ENCODE measurements around the gene GRIK3.

The GRIK3 gene

GRCh38 chr1:36994868-36995267 is 39.4 kb downstream of the GRIK3 start:
- Histone ChIP-seq H3K4me1 (ENCODE audit: control insufficient read depth, insufficient read depth, low read length) (no peaks in the 10 kb centered on the region), H3K4me3 (ENCODE audit: insufficient read depth, low read depth, low read length) (no peak overlapping the region), H3K36me3 (ENCODE audit: control insufficient read depth, insufficient read depth, low read length) (no peaks in the 10 kb centered on the region), H3K9me3 (ENCODE audit: control insufficient read depth, low read length) (no peaks in the 10 kb centered on the region), H3K27me3 (ENCODE audit: control insufficient read depth, insufficient read depth, low read length, poor library complexity, severe bottlenecking) (no peaks in the 10 kb centered on the region), H3K27ac (ENCODE audit: insufficient read depth, low read depth, low read length, poor library complexity, severe bottlenecking) (no peak overlapping the region)
- 85 to 86% methylated on average over 8 of the region's 8 CpGs for WGBS, 2 experiments

- WGBS, 2 experiments: 48% methylated on average over 2 of the region's 2 CpGs
- no peak overlapping the region for H3K4me3 ChIP-seq (ENCODE audit: insufficient read depth, low read depth, low read length)
- no peaks in the 10 kb centered on the region for H3K27me3 ChIP-seq (ENCODE audit: control insufficient read depth, insufficient read depth, low read length, poor library complexity, severe bottlenecking)
- no peaks in the 10 kb centered on the region for H3K36me3 ChIP-seq (ENCODE audit: control insufficient read depth, insufficient read depth, low read length)
- H3K4me1 ChIP-seq (ENCODE audit: control insufficient read depth, insufficient read depth, low read length): no peaks in the 10 kb centered on the region
- no peak overlapping the region for H3K27ac ChIP-seq (ENCODE audit: insufficient read depth, low read depth, low read length, poor library complexity, severe bottlenecking)
- no peaks in the 10 kb centered on the region for H3K9me3 ChIP-seq (ENCODE audit: control insufficient read depth, low read length)
Observed at GRCh38 chr1:36994294-36994693, 40.0 kb downstream of the GRIK3 start.

DNA sequence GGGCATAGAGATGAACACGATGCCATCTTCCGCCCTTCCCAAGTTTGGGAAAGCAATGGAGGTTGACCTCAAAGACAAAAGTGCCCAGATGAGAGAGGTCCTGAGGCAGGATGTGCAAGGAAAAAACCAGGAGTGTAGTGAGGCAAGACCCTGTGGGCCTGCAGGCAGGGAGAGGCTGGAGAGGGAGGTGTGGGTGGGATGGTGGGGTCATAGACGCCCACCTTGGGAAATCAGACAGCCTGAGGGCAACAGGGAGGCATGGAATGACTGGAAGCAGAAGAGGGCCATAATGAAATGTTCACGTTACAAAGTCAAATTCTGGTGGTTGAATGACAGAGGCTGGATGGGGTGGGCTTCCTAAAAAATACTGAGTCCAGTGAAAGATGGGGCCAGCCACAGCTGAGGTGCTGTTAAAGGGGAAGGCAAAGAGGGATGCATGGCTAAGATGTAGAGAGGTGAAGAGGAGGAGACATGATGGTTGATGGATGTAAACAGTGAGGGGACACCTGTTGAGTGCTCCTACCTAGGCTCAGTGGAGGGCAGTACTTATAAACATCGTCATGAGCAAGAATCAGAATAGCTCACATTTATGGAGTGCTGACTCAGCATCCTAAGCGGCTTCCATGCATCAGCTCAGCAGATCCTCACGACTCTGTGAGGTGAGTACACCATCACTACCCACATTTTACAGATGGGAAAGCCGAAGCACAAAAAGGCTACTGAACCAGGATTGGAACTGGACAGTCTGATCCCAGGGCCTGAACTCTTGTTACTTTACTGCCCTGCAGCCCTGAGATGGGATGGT is 42.0 kb downstream of the GRIK3 start:
- Histone ChIP-seq H3K27me3 (ENCODE audit: control insufficient read depth, insufficient read depth, low read length, poor library complexity, severe bottlenecking) (no peaks in the 10 kb centered on the region), H3K27ac (ENCODE audit: insufficient read depth, low read depth, low read length, poor library complexity, severe bottlenecking) (no peak overlapping the region), H3K9me3 (ENCODE audit: control insufficient read depth, low read length) (no peaks in the 10 kb centered on the region), H3K4me3 (ENCODE audit: insufficient read depth, low read depth, low read length) (no peak overlapping the region), H3K4me1 (ENCODE audit: control insufficient read depth, insufficient read depth, low read length) (peaks cover 3% of the 10 kb centered on the region), H3K36me3 (ENCODE audit: control insufficient read depth, insufficient read depth, low read length) (no peaks in the 10 kb centered on the region)
- 89 to 95% methylated on average over 8 of the region's 8 CpGs for WGBS, 2 experiments

- Histone ChIP-seq H3K36me3 (ENCODE audit: control insufficient read depth, insufficient read depth, low read length) (no peaks in the 10 kb centered on the region), H3K27me3 (ENCODE audit: control insufficient read depth, insufficient read depth, low read length, poor library complexity, severe bottlenecking) (no peaks in the 10 kb centered on the region), H3K27ac (ENCODE audit: insufficient read depth, low read depth, low read length, poor library complexity, severe bottlenecking) (no peak overlapping the region), H3K9me3 (ENCODE audit: control insufficient read depth, low read length) (no peaks in the 10 kb centered on the region), H3K4me3 (ENCODE audit: insufficient read depth, low read depth, low read length) (no peak overlapping the region), H3K4me1 (ENCODE audit: control insufficient read depth, insufficient read depth, low read length) (peaks cover 3% of the 10 kb centered on the region)
- 93 to 94% methylated on average over 4 of the region's 4 CpGs for WGBS, 2 experiments
Observed at GRCh38 chr1:36991551-36991950, 42.8 kb downstream of the GRIK3 start.

DNA sequence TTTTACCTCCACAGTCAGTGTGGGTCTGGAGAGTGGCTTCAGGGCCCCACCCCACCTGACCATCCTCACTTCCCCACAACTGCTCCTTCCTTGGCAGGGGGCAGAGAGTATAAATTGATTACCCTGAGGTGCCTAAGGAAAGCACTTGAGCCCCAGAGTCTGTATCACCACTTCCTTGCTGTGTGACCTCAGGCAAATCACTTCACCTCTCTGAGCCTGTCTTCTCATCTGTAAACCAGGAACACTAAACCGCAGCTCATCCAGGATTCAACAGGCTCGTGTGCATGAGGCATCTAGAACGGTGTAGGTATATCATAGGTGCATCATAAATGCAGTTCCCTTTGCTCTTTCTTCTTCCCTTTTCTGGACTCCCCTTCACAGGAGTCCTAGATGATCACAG is 43.4 kb downstream of the GRIK3 start:
- Histone ChIP-seq H3K27me3 (ENCODE audit: control insufficient read depth, insufficient read depth, low read length, poor library complexity, severe bottlenecking) (no peaks in the 10 kb centered on the region), H3K4me3 (ENCODE audit: insufficient read depth, low read depth, low read length) (no peak overlapping the region), H3K4me1 (ENCODE audit: control insufficient read depth, insufficient read depth, low read length) (peaks cover 3% of the 10 kb centered on the region), H3K9me3 (ENCODE audit: control insufficient read depth, low read length) (no peaks in the 10 kb centered on the region), H3K36me3 (ENCODE audit: control insufficient read depth, insufficient read depth, low read length) (no peaks in the 10 kb centered on the region), H3K27ac (ENCODE audit: insufficient read depth, low read depth, low read length, poor library complexity, severe bottlenecking) (no peak overlapping the region)
- WGBS, 2 experiments: 74 to 75% methylated on average over 3 of the region's 3 CpGs

DNA sequence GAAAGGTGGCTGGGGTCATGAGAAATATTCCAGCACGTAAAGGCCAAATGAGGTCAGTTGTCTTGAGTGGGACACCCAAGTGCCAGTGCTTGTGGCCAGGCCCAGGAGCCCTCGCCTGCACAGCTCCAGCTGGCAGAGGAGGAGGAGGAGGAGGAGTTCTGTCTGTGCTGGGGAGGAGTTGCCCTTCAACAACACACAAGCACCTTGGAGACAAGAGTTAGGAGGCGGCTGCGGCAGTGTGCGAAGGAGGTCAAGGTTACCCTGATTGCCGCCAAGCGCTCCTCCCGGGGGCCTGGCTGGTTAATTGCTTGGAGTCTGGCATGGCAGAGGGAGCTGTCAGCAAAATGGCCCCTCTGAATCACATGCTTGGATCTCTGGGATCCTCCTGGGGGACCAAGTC is 45.1 kb downstream of the GRIK3 start:
- H3K27ac ChIP-seq (ENCODE audit: insufficient read depth, low read depth, low read length, poor library complexity, severe bottlenecking): no peak overlapping the region
- 93 to 97% methylated on average over 8 of the region's 8 CpGs for WGBS, 2 experiments

GRCh38 chr1:36988741-36989193 is 45.5 kb downstream of the GRIK3 start:
- no peaks in the 10 kb centered on the region for H3K9me3 ChIP-seq (ENCODE audit: control insufficient read depth, low read length)
- H3K4me3 ChIP-seq (ENCODE audit: insufficient read depth, low read depth, low read length): no peak overlapping the region
- WGBS, 2 experiments: 77 to 80% methylated on average over 12 of the region's 12 CpGs
- H3K36me3 ChIP-seq (ENCODE audit: control insufficient read depth, insufficient read depth, low read length): no peaks in the 10 kb centered on the region
- no peaks in the 10 kb centered on the region for H3K27me3 ChIP-seq (ENCODE audit: control insufficient read depth, insufficient read depth, low read length, poor library complexity, severe bottlenecking)
- H3K27ac ChIP-seq (ENCODE audit: insufficient read depth, low read depth, low read length, poor library complexity, severe bottlenecking): no peak overlapping the region
- H3K4me1 ChIP-seq (ENCODE audit: control insufficient read depth, insufficient read depth, low read length): peaks cover 3% of the 10 kb centered on the region

More for the DNA sequence above, 45.1 kb downstream of the GRIK3 start:
- Histone ChIP-seq H3K27me3 (ENCODE audit: control insufficient read depth, insufficient read depth, low read length, poor library complexity, severe bottlenecking) (no peaks in the 10 kb centered on the region), H3K9me3 (ENCODE audit: control insufficient read depth, low read length) (no peaks in the 10 kb centered on the region), H3K4me1 (ENCODE audit: control insufficient read depth, insufficient read depth, low read length) (peaks cover 3% of the 10 kb centered on the region), H3K36me3 (ENCODE audit: control insufficient read depth, insufficient read depth, low read length) (no peaks in the 10 kb centered on the region), H3K4me3 (ENCODE audit: insufficient read depth, low read depth, low read length) (no peak overlapping the region)

- WGBS, 2 experiments: 88 to 90% methylated on average over 10 of the region's 10 CpGs
- no peak overlapping the region for H3K27ac ChIP-seq (ENCODE audit: insufficient read depth, low read depth, low read length, poor library complexity, severe bottlenecking)
Observed at GRCh38 chr1:36988321-36988720, 46.0 kb downstream of the GRIK3 start.

DNA sequence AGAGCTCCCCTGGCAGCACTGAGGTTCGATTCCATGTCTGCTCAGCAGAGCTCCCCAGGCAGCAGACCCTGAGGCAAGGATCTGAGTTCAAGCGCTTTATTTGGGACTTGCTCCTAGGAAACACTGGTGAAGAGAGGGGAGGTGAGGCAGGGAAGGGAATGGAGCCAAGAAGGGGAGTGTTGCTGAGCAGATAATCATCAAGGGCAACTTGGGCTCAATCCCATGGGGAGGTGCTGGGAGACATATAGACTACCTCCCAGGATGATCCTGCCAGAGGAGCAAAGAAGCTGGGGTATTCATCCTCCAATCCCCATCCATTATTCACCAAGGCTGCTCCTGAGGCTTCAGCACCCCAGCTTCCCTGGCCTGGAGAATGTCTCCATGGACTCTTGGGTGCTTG is 47.0 kb downstream of the GRIK3 start:
- 90 to 94% methylated on average over 2 of the region's 2 CpGs for WGBS, 2 experiments
- Histone ChIP-seq H3K27me3 (ENCODE audit: control insufficient read depth, insufficient read depth, low read length, poor library complexity, severe bottlenecking) (no peaks in the 10 kb centered on the region), H3K9me3 (ENCODE audit: control insufficient read depth, low read length) (no peaks in the 10 kb centered on the region), H3K4me1 (ENCODE audit: control insufficient read depth, insufficient read depth, low read length) (peaks cover 3% of the 10 kb centered on the region), H3K4me3 (ENCODE audit: insufficient read depth, low read depth, low read length) (no peak overlapping the region), H3K36me3 (ENCODE audit: control insufficient read depth, insufficient read depth, low read length) (no peaks in the 10 kb centered on the region), H3K27ac (ENCODE audit: insufficient read depth, low read depth, low read length, poor library complexity, severe bottlenecking) (no peak overlapping the region)

More at GRCh38 chr1:36988321-36988720, 46.0 kb downstream of the GRIK3 start:
- Histone ChIP-seq H3K4me3 (ENCODE audit: insufficient read depth, low read depth, low read length) (no peak overlapping the region), H3K36me3 (ENCODE audit: control insufficient read depth, insufficient read depth, low read length) (no peaks in the 10 kb centered on the region), H3K4me1 (ENCODE audit: control insufficient read depth, insufficient read depth, low read length) (peaks cover 3% of the 10 kb centered on the region), H3K27me3 (ENCODE audit: control insufficient read depth, insufficient read depth, low read length, poor library complexity, severe bottlenecking) (no peaks in the 10 kb centered on the region), H3K9me3 (ENCODE audit: control insufficient read depth, low read length) (no peaks in the 10 kb centered on the region)

DNA sequence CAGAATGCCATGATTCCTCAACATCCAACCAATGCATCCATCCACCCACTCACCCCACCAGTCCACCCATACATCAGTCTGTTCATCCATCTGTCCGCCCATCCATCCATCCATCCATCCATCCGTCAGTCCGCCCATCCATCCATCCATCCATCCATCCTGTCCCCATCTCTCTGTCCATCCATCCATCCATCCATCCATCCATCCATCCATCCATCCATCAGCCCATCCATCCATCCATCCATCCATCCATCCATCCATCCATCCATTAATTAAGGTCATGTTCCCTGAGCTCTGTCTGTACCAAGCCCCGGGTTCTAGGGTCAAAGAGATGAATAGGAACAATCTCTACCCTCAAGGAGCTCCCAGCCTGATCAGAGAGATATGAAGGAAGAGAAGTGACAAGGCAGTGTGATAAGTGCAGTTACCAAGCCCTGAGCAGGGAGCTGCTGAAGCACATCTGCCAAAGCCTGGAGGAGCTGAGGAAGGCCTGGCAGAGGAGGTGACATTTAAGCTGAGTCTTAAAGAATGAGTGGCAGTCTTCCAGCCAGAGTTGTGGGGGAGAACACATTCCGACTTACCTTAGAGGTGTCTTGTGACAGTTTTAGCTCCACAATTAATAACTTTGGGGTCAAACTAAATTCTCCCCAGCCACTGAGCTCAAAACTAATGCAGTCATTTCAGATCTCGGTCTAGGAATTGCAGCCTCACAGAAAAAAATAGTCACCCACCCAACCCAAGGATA is 47.9 kb downstream of the GRIK3 start:
- Histone ChIP-seq H3K4me1 (ENCODE audit: control insufficient read depth, insufficient read depth, low read length) (peaks cover 3% of the 10 kb centered on the region), H3K4me3 (ENCODE audit: insufficient read depth, low read depth, low read length) (no peak overlapping the region), H3K9me3 (ENCODE audit: control insufficient read depth, low read length) (no peaks in the 10 kb centered on the region), H3K36me3 (ENCODE audit: control insufficient read depth, insufficient read depth, low read length) (no peaks in the 10 kb centered on the region), H3K27ac (ENCODE audit: insufficient read depth, low read depth, low read length, poor library complexity, severe bottlenecking) (no peak overlapping the region), H3K27me3 (ENCODE audit: control insufficient read depth, insufficient read depth, low read length, poor library complexity, severe bottlenecking) (no peaks in the 10 kb centered on the region)
- WGBS, 2 experiments: 93 to 94% methylated on average over 6 of the region's 6 CpGs

Data from ectodermal cell (in vitro differentiated cells).